Measurements from ENCODE around the gene NECAB3. TPM values are rescaled to one million over a fixed set of nuclear protein-coding genes. Genes with fewer than 3 reads are reported as not detected.

NECAB3 gene
- total RNA-seq, 1 donor from 2014 or later, result 146 TPM

DNA sequence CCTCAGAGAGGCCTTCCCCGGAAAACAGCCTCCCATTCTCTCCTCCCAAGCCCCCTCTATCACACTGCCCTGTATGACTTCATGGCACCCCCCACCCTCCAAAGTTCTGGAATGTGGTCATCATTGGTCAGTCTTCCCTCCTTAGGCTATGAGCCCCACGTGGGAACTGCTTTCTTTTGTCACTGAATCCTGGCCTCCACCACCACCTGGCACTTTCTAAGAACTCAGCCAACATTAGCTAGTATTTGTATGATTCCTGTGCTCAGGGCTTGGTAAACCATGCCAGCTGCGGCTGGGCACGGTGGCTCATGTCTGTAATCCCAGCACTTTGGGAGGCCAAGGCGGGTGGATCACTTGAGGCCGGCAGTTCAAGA is 20.4 kb upstream of the NECAB3 start:
- TF ChIP-seq, protein P1, sequence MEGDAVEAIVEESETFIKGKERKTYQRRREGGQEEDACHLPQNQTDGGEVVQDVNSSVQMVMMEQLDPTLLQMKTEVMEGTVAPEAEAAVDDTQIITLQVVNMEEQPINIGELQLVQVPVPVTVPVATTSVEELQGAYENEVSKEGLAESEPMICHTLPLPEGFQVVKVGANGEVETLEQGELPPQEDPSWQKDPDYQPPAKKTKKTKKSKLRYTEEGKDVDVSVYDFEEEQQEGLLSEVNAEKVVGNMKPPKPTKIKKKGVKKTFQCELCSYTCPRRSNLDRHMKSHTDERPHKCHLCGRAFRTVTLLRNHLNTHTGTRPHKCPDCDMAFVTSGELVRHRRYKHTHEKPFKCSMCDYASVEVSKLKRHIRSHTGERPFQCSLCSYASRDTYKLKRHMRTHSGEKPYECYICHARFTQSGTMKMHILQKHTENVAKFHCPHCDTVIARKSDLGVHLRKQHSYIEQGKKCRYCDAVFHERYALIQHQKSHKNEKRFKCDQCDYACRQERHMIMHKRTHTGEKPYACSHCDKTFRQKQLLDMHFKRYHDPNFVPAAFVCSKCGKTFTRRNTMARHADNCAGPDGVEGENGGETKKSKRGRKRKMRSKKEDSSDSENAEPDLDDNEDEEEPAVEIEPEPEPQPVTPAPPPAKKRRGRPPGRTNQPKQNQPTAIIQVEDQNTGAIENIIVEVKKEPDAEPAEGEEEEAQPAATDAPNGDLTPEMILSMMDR (IDR thresholded peaks at IDR 0.05; ENCODE audit: partially characterized antibody, unreplicated experiment), result no peak
- H3K4me1 Mint-ChIP-seq (ENCODE audit: low read depth, unreplicated experiment), result peaks cover 16% of the 10 kb centered on the region
- peaks cover 6% of the 10 kb centered on the region for H3K36me3 Mint-ChIP-seq (ENCODE audit: unreplicated experiment)
- H3K4me3 Mint-ChIP-seq (ENCODE audit: unreplicated experiment), result no peak overlapping the region
- DNase-seq, result no peak
- peaks cover 3% of the 10 kb centered on the region for H3K27me3 Mint-ChIP-seq (ENCODE audit: unreplicated experiment)
- peaks cover 8% of the 10 kb centered on the region for H3K9me3 Mint-ChIP-seq (ENCODE audit: unreplicated experiment)
- H3K27ac Mint-ChIP-seq (ENCODE audit: unreplicated experiment), result no peak overlapping the region

DNA sequence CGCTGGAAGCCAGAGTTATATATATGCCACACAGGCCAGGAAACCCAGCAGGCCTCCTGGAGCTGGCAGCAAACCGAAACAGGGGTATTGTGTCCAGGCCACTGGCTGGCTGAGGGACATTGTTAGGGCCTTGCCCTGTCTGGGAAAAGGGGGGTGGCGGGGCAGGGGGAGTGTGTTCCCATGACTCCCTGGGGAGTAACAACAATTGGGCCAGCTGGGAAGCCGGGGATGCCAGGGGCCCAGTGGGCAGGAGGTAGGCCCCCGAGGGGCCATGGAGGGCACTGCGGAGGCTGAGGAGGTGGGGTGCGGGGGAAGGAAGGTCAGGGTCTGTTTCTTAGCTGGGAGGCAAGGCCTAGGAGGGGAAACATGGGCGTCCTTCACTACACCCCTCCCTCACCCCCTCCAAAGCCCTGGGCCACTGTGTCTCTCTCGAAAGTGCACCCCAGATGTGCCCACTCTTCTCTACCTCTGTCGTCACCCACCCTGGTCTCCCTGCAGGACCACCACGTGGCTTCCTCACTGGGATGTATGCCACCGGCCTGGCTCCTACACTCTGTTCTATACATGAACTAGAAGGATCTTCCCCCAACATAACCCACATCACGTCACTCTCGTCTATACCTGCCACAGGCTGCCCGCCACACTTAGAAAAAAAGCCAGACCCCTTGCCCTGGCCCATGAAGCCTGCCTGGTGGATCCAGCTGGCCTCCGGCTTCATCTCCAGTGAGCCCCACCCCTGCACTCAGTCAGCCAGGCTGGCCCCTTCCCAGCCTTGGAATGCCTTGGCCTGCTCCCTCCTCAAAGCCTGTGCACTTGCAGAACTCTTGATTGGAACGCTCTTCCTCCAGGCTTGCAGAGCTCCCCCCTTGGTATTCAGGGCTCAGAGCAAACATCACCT is 19.8 kb upstream of the NECAB3 start:
- Mint-ChIP-seq H3K27ac (ENCODE audit: unreplicated experiment) (peak overlapping the region; percentile 59), H3K4me1 (ENCODE audit: low read depth, unreplicated experiment) (peaks cover 16% of the 10 kb centered on the region), H3K9me3 (ENCODE audit: unreplicated experiment) (peaks cover 8% of the 10 kb centered on the region), H3K27me3 (ENCODE audit: unreplicated experiment) (peaks cover 3% of the 10 kb centered on the region), H3K36me3 (ENCODE audit: unreplicated experiment) (peaks cover 6% of the 10 kb centered on the region), H3K4me3 (ENCODE audit: unreplicated experiment) (no peak overlapping the region)
- DNase-seq, result no peak
- TF ChIP-seq, protein P1 (IDR thresholded peaks at IDR 0.05; ENCODE audit: partially characterized antibody, unreplicated experiment), result no peak

DNA sequence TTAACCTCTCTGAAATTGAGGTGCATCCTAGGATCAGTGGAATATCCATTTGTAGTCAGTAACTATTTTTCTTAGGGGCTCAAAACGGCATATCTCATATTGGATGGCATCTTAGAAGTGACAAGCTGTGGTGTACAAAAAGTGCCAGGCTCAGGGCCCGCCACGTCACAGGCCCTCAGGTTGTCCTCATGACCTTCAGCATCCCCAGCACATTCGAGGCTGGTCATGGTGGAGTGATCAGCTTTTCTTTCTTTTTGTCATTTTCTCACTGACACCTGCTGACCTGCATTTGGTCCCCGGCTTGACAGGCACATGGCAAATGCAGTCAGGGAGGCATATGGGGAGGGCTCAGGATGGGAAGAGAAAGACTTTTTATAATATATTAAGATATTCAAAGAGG is 19.1 kb upstream of the NECAB3 start:
- DNase-seq, result no peak
- Mint-ChIP-seq H3K9me3 (ENCODE audit: unreplicated experiment) (peaks cover 7% of the 10 kb centered on the region), H3K4me1 (ENCODE audit: low read depth, unreplicated experiment) (peaks cover 16% of the 10 kb centered on the region), H3K4me3 (ENCODE audit: unreplicated experiment) (no peak overlapping the region), H3K36me3 (ENCODE audit: unreplicated experiment) (peaks cover 6% of the 10 kb centered on the region), H3K27me3 (ENCODE audit: unreplicated experiment) (peaks cover 3% of the 10 kb centered on the region), H3K27ac (ENCODE audit: unreplicated experiment) (no peak overlapping the region)
- TF ChIP-seq, protein P1 (IDR thresholded peaks at IDR 0.05; ENCODE audit: partially characterized antibody, unreplicated experiment), result no peak

DNA sequence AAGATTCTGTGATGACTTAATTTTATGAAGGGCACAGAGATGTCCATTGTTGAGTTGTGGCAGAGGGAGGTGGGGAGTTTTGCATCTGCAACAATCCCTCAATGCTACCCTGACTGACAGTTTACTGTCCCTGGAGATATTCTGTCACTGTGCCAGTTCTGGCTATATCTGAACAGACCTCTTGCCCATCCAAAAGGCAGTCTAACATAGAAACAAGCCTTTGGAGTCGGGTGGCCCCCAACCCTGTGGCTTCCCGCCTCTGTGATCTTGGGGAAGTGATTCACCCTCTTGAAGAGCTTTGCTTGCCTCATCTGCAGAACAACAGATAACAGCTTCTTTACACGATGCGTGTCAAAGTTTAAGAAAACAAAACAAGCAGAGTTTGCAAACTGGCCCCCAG is 15.7 kb upstream of the NECAB3 start:
- Mint-ChIP-seq H3K4me3 (ENCODE audit: unreplicated experiment) (no peak overlapping the region), H3K27me3 (ENCODE audit: unreplicated experiment) (peaks cover 13% of the 10 kb centered on the region)
- TF ChIP-seq, protein P1 (IDR thresholded peaks at IDR 0.05; ENCODE audit: partially characterized antibody, unreplicated experiment), result no peak

DNA sequence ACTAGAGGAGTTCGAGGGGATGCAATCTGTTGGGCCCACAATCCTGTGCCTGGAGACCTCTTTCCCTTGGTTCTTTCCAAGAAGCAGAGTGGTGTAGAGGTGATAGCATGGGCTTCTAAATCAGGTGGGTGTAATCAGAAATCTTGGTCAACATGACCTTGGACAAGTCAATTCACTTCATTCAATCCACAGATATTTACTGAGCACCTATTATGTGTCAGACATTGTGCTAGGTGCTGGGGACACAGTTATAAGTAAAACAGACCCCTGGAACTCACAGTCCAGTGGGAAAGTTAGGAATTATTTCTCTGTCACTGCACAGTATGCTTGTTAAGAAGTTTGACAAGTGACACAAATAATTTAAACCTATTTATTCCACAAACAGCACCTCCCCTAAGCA is 15.3 kb upstream of the NECAB3 start:
- Mint-ChIP-seq H3K36me3 (ENCODE audit: unreplicated experiment) (no peaks in the 10 kb centered on the region), H3K27me3 (ENCODE audit: unreplicated experiment) (peaks cover 17% of the 10 kb centered on the region)

More for the DNA sequence above, 15.7 kb upstream of the NECAB3 start:
- H3K9me3 Mint-ChIP-seq (ENCODE audit: unreplicated experiment), result peaks cover 9% of the 10 kb centered on the region
- H3K27ac Mint-ChIP-seq (ENCODE audit: unreplicated experiment), result no peak overlapping the region
- H3K4me1 Mint-ChIP-seq (ENCODE audit: low read depth, unreplicated experiment), result peaks cover 19% of the 10 kb centered on the region
- H3K36me3 Mint-ChIP-seq (ENCODE audit: unreplicated experiment), result no peaks in the 10 kb centered on the region
- DNase-seq, result no peak

More for the DNA sequence above, 15.3 kb upstream of the NECAB3 start:
- TF ChIP-seq, protein P1 (IDR thresholded peaks at IDR 0.05; ENCODE audit: partially characterized antibody, unreplicated experiment), result no peak
- Mint-ChIP-seq H3K4me1 (ENCODE audit: low read depth, unreplicated experiment) (peaks cover 19% of the 10 kb centered on the region), H3K27ac (ENCODE audit: unreplicated experiment) (no peak overlapping the region), H3K9me3 (ENCODE audit: unreplicated experiment) (peaks cover 9% of the 10 kb centered on the region), H3K4me3 (ENCODE audit: unreplicated experiment) (no peak overlapping the region)
- DNase-seq, result no peak
